Osteoblast (primary cell): Measurements from ENCODE around the gene TIAM2. TPM values are rescaled to one million over a fixed set of nuclear protein-coding genes. Genes with fewer than 3 reads are reported as not detected.

ENCODE experiments used
- DNase-seq: peaks from one replicate; pipeline ENCODE4 v3.0.0; 2011; ENCODE audit warnings: low spot score, mixed read lengths; ENCODE audit not compliant: insufficient read length; ENCODE audit errors: missing footprints
- H2AFZ ChIP-seq: 2 replicates; pipeline ENCODE4 v1.6.0; 2011; ENCODE audit warnings: mild to moderate bottlenecking, low read length
- H3K27ac ChIP-seq: 2 replicates; pipeline ENCODE4 v1.5.1; 2011; ENCODE audit warnings: mild to moderate bottlenecking, low read depth, low read length, moderate library complexity
- H3K27me3 ChIP-seq: 2 replicates; pipeline ENCODE4 v1.6.0; 2012; ENCODE audit warnings: mild to moderate bottlenecking, control low read depth, inconsistent platforms, low read length, moderate library complexity; ENCODE audit not compliant: insufficient read depth
- H3K36me3 ChIP-seq: 2 replicates; pipeline ENCODE4 v1.5.1; 2011; ENCODE audit warnings: mild to moderate bottlenecking, low read length, control low read depth, moderate library complexity; ENCODE audit not compliant: insufficient read depth
- H3K4me1 ChIP-seq: 2 replicates; pipeline ENCODE4 v1.5.1; 2011; ENCODE audit warnings: mild to moderate bottlenecking, low read length, control low read depth, moderate library complexity; ENCODE audit not compliant: insufficient read depth
- H3K4me2 ChIP-seq: 2 replicates; pipeline ENCODE4 v1.6.0; 2011; ENCODE audit warnings: mild to moderate bottlenecking, low read length; ENCODE audit not compliant: insufficient read depth
- H3K4me3 ChIP-seq: fragments of 200-600 bp; sonication (generic); 3 replicates; pipeline ENCODE4 v1.5.1; 2012; ENCODE audit warnings: mild to moderate bottlenecking, low read length, inconsistent platforms; ENCODE audit not compliant: insufficient read depth
- H3K79me2 ChIP-seq: 2 replicates; pipeline ENCODE4 v1.6.0; 2012; ENCODE audit warnings: mild to moderate bottlenecking, low read length, control low read depth, inconsistent platforms; ENCODE audit not compliant: insufficient read depth
- H3K9me3 ChIP-seq: 2 replicates; pipeline ENCODE4 v1.5.1; 2011; ENCODE audit warnings: low read depth, low read length, control low read depth
- H4K20me1 ChIP-seq: 2 replicates; pipeline ENCODE4 v1.6.0; 2012; ENCODE audit warnings: mild to moderate bottlenecking, low read length, control low read depth; ENCODE audit not compliant: insufficient read depth
- total RNA-seq: library from RNA; depleted of rRNA; stranded (reverse); fragments of >200 nt; gene quantifications from 2 replicates; pipeline ENCODE4 v1.2.3, GENCODE V29; 2012
- TF ChIP-seq, protein P1 (sequence below): IDR thresholded peaks from 2 replicates; pipeline ENCODE4 v1.5.1; 2011; ENCODE audit warnings: mild to moderate bottlenecking, low read depth, low read length, moderate library complexity; ENCODE audit errors: extremely low read depth

TIAM2 gene
- total RNA-seq, 1 donor: 31.8 TPM

DNA sequence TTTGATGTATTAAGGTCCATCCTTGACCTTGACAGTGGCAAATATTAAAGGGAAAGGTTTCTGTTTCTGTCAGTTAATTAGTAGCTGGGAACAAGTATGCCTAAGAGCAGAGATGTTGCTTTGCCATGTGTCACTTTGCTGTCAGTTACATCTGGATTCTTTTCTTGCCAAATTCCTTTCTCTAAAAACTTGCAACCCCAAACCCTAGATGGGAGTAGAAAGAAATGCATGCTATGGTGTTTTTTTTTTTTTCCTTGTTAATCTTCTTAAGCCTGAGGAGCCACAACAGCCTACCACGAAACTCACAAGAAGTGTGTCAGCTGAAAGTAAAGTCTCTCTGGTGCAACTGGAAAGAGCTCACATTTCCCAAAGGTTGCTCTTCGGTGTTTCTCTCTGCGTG is 250.7 kb downstream of the TIAM2 start:
- no peaks in the 10 kb centered on the region for H3K27me3 ChIP-seq
- DNase-seq: no peak
- no peak overlapping the region for H3K27ac ChIP-seq
- peaks cover 50% of the 10 kb centered on the region for H3K36me3 ChIP-seq
- H3K4me1 ChIP-seq: peaks cover 17% of the 10 kb centered on the region
- no peak overlapping the region for H2AFZ ChIP-seq
- TF ChIP-seq, protein P1, sequence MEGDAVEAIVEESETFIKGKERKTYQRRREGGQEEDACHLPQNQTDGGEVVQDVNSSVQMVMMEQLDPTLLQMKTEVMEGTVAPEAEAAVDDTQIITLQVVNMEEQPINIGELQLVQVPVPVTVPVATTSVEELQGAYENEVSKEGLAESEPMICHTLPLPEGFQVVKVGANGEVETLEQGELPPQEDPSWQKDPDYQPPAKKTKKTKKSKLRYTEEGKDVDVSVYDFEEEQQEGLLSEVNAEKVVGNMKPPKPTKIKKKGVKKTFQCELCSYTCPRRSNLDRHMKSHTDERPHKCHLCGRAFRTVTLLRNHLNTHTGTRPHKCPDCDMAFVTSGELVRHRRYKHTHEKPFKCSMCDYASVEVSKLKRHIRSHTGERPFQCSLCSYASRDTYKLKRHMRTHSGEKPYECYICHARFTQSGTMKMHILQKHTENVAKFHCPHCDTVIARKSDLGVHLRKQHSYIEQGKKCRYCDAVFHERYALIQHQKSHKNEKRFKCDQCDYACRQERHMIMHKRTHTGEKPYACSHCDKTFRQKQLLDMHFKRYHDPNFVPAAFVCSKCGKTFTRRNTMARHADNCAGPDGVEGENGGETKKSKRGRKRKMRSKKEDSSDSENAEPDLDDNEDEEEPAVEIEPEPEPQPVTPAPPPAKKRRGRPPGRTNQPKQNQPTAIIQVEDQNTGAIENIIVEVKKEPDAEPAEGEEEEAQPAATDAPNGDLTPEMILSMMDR: no peak
- no peaks in the 10 kb centered on the region for H4K20me1 ChIP-seq
- no peak overlapping the region for H3K4me2 ChIP-seq
- H3K9me3 ChIP-seq: no peaks in the 10 kb centered on the region
- H3K79me2 ChIP-seq: no peaks in the 10 kb centered on the region
- no peak overlapping the region for H3K4me3 ChIP-seq

DNA sequence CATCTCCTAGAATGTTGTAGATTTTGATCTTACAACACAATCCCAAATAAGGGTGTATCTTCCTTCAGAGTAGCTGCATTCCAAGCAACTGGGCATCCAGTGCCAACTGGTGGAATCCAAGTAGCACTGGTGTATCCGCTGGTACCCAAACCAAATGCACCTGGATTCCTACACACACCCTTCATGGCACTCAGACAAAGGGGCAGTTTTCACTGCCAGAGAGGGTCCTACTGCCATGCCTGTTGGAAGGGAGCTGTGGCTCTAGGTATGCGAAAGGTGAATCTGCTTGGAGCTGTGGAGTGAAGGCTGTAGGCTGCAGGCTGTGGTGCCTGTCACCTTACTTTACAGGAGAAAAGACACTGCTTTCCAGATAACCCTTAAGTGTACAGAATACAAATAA is 251.7 kb downstream of the TIAM2 start:
- Histone ChIP-seq H3K9me3 (no peaks in the 10 kb centered on the region), H3K27me3 (no peaks in the 10 kb centered on the region), H3K4me1 (peaks cover 17% of the 10 kb centered on the region), H3K27ac (peak overlapping the region; percentile 94), H3K79me2 (no peaks in the 10 kb centered on the region), H4K20me1 (no peaks in the 10 kb centered on the region), H2AFZ (no peak overlapping the region), H3K4me3 (no peak overlapping the region), H3K4me2 (no peak overlapping the region), H3K36me3 (peaks cover 52% of the 10 kb centered on the region)
- TF ChIP-seq, protein P1: no peak
- DNase-seq: no peak

DNA sequence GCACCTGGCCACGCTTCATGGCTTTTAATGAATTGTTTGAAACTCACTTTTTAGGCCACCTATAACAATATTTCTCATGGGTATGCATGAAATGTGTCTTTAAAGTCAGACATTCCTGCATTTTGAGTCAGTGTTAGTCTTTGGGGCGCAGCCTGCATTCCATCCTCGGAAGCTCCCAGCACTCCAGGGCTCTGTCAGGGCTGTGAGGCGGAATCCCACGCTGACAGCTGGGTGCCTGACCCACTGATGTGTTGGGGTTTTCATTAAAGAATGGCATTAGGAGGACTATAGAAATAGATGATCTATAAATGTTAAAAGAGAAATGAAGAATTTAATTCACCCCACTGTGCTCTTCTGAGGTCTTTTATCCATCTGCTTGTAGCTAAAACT is 252.5 kb downstream of the TIAM2 start:
- Histone ChIP-seq H3K4me3 (no peak overlapping the region), H3K79me2 (no peaks in the 10 kb centered on the region), H3K36me3 (peaks cover 59% of the 10 kb centered on the region), H3K9me3 (no peaks in the 10 kb centered on the region), H3K27ac (peak overlapping the region; percentile 94), H3K27me3 (no peaks in the 10 kb centered on the region), H3K4me1 (peaks cover 17% of the 10 kb centered on the region), H4K20me1 (no peaks in the 10 kb centered on the region), H2AFZ (no peak overlapping the region), H3K4me2 (peak overlapping the region; percentile 26)
- peak; percentile 97 for DNase-seq
- TF ChIP-seq, protein P1: no peak

DNA sequence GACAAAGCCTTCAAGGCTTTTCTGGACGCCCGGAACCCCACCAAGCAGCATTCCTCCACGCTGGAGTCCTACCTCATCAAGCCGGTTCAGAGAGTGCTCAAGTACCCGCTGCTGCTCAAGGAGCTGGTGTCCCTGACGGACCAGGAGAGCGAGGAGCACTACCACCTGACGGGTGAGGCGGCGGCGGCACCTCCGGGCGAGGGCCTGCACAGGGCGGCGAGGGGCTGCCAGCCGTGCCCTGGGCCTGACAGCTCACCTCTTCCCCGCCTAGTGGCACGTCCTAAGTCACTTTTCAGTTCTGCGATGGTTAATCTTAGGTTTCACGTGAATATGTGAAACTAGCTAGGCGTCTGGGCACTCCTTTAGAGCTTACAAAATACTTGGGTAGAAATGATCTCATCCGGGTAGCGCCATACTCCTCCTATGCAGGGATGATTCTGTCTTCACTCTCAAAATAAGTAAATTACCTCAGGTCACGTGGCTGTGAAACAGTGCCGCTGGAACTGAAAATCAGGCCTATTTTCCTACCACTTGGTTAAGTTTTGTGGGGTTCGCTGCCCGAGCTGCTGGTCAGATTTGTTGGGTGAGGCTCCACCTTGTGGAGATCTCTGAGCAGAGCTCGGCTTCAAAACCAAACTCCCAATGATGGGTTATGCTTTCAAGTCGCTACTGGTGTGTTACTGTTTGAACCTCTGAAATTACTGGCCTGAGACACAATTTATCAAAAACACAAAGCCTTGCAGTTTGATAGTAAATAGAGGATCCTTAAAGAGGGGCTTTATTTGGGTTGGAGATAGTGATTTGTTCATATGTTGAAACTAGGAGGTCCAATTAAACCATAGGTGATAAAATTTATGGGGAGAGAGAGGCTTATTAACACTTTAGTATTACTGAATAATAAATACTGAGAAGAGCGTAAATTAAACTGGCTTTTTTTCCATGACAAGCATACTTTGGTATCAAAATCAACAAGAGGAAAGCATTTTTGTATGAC is 253.2 kb downstream of the TIAM2 start:
- Histone ChIP-seq H3K27me3 (no peaks in the 10 kb centered on the region), H3K27ac (peak overlapping the region; percentile 94), H3K4me3 (peak overlapping the region; percentile 8), H3K9me3 (no peaks in the 10 kb centered on the region), H3K36me3 (peaks cover 65% of the 10 kb centered on the region), H3K4me2 (peak overlapping the region; percentile 26), H3K4me1 (peaks cover 17% of the 10 kb centered on the region), H4K20me1 (no peaks in the 10 kb centered on the region), H3K79me2 (no peaks in the 10 kb centered on the region), H2AFZ (no peak overlapping the region)
- TF ChIP-seq, protein P1: peak; percentile 92
- DNase-seq: peak; percentile 92
